HEK293 (cell line): Measurements from ENCODE around the gene PRR11.

Experiments
- CTCF ChIP-seq: fragments of 450-650 bp; formaldehyde crosslinking; IDR thresholded peaks from 2 replicates; pipeline ENCODE4 v1.5.1; 2016; ENCODE audit warnings: missing biosample characterization, missing genetic modification characterization
- MYNN ChIP-seq: fragments of 450-650 bp; formaldehyde crosslinking; IDR thresholded peaks from 2 replicates; pipeline ENCODE4 v1.5.1; 2016; ENCODE audit warnings: missing biosample characterization, missing genetic modification characterization, borderline replicate concordance
- TCF7L2 ChIP-seq: IDR thresholded peaks from 2 replicates; pipeline ENCODE4 v1.6.1; 2011; ENCODE audit warnings: low read depth, mild to moderate bottlenecking, inconsistent platforms, low read length, moderate library complexity, borderline replicate concordance
- TRIM28 ChIP-seq: IDR thresholded peaks from 2 replicates; pipeline ENCODE4 v1.6.1; 2011; ENCODE audit warnings: low read length, control low read depth, borderline replicate concordance
- ZBTB21 ChIP-seq: fragments of 450-650 bp; formaldehyde crosslinking; IDR thresholded peaks from 2 replicates; pipeline ENCODE4 v1.5.1; 2017; ENCODE audit warnings: missing biosample characterization, missing genetic modification characterization
- ZNF121 ChIP-seq: fragments of 450-650 bp; formaldehyde crosslinking; IDR thresholded peaks from 2 replicates; pipeline ENCODE4 v1.5.1; 2016; ENCODE audit warnings: missing biosample characterization, missing genetic modification characterization
- ZNF530 ChIP-seq: fragments of 450-650 bp; formaldehyde crosslinking; IDR thresholded peaks from 2 replicates; pipeline ENCODE4 v1.5.1; 2016; ENCODE audit warnings: low read depth, missing biosample characterization, missing genetic modification characterization
- TF ChIP-seq, protein P1 (sequence below): fragments of 450-650 bp; formaldehyde crosslinking; IDR thresholded peaks from 2 replicates; pipeline ENCODE4 v1.5.1; 2016; ENCODE audit warnings: missing biosample characterization, missing genetic modification characterization

DNA sequence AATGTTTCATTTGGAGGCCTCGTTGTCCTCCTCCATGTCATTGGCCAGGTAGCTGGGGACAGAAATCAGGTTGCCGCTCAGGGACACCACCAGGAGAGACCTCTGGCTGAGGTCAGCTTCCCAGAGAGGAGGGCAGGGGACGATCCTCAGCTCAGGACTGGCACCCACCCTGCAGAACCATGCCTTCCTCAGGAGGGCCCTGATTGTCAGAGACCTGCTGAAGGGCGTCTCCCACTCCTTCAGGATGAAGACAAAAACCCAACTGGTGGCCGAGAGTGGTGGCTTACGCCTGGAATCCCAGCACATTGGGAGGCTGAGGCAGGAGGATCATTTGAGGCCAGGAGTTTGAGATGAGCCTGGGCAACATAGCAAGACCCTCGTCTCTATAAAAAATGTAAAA, 19.5 kb downstream of the PRR11 start:
- TF ChIP-seq CTCF (tag by site-specific recombination) (no peak), TRIM28 (no peak), ZBTB21 (tag by site-specific recombination) (no peak), ZNF121 (tag by site-specific recombination) (0 out of 2 replicates have a peak, but pooled peaks have one; percentile 36), ZNF530 (no peak), MYNN (tag by site-specific recombination) (no peak), TCF7L2 (no peak)
- TF ChIP-seq, protein P1, sequence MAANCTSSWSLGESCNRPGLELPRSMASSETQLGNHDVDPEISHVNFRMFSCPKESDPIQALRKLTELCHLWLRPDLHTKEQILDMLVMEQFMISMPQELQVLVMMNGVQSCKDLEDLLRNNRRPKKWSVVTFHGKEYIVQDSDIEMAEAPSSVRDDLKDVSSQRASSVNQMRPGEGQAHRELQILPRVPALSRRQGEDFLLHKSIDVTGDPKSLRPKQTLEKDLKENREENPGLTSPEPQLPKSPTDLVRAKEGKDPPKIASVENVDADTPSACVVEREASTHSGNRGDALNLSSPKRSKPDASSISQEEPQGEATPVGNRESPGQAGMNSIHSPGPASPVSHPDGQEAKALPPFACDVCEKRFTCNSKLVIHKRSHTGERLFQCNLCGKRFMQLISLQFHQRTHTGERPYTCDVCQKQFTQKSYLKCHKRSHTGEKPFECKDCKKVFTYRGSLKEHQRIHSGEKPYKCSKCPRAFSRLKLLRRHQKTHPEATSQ, result no peak
